Activated CD4-positive, alpha-beta T cell treated with anti-CD3 and anti-CD28 coated beads, Interleukin-2, amount 10 ng/mL, durations not matched to agents 7 days and 5 days (primary cell): ENCODE measurements around the gene FAM89A. TPM values are rescaled to one million over a fixed set of nuclear protein-coding genes. Genes with fewer than 3 reads are reported as not detected.
A peak's percentile ranks its signal among the peaks of the same experiment; 100 is the strongest.
"Not testable (repeated sequence)": the region's sequence is repeated elsewhere in the genome, so short reads cannot be mapped to it uniquely, and the experiment has no call there.

Source experiments
- CTCF ChIA-PET: fragments of 350-600 bp; sonication (Branson Sonifier 250); formaldehyde crosslinking; loops from one replicate; lab custom pipeline; 2021; ENCODE audit warnings: antibody characterized with exemption; lab: Charles Lee
- POLR2A ChIA-PET: fragments of 350-600 bp; sonication (Branson Sonifier 250); formaldehyde crosslinking; loops from one replicate; lab custom pipeline; 2021; ENCODE audit warnings: antibody characterized with exemption; lab: Charles Lee
- DNase-seq: peaks from one replicate; pipeline ENCODE4 v3.0.0-alpha.2; 2020
- H3K27ac Mint-ChIP-seq: one replicate; pipeline ENCODE4 v1.8.0; 2021; ENCODE audit warnings: mild to moderate bottlenecking, moderate library complexity, mixed read lengths
- H3K27me3 Mint-ChIP-seq: one replicate; pipeline ENCODE4 v1.8.0; 2021; ENCODE audit warnings: mixed read lengths
- H3K36me3 Mint-ChIP-seq: one replicate; pipeline ENCODE4 v1.8.0; 2021; ENCODE audit warnings: low read depth, mixed read lengths
- H3K4me1 Mint-ChIP-seq: one replicate; pipeline ENCODE4 v1.8.0; 2021; ENCODE audit warnings: mixed read lengths
- H3K4me3 Mint-ChIP-seq: one replicate; pipeline ENCODE4 v1.8.0; 2021; ENCODE audit warnings: mild to moderate bottlenecking, moderate library complexity, mixed read lengths
- H3K9me3 Mint-ChIP-seq: one replicate; pipeline ENCODE4 v1.8.0; 2021; ENCODE audit warnings: mixed read lengths
- total RNA-seq, 2 experiments: library from RNA; stranded (reverse); gene quantifications; one replicate each; pipeline ENCODE4 v1.2.3, GENCODE V29; 2021

The FAM89A gene
- total RNA-seq, 2 experiments from 2014 or later, result 5.0 to 5.5 TPM

DNA sequence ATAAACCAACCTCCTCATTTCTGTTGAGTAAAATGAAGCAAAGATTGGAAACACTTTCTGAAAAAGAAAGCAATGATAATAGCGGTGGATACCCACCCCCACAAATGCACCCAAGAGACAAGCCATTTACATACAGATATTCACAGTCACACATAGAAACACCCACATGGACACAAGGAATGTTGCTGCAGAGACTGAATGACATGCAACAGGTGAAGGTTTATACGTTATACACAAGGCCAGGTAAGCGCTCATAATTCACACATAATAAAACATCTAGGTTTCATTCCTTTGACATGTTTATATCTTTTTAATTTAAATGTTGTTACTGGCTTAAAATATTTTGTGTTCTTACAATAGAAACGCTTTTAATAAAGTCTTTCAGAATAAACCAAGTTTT, 39.9 kb downstream of the FAM89A start:
- H3K36me3 Mint-ChIP-seq, result peaks cover 42% of the 10 kb centered on the region
- ChIA-PET CTCF (interaction anchor here (1.5 kb wide), 1 partner anchor 9 kb away, joined by 3 read pairs; no protein-coding TSS in a partner anchor), POLR2A (no interaction called here)
- no peak overlapping the region for H3K27ac Mint-ChIP-seq
- no peaks in the 10 kb centered on the region for H3K4me1 Mint-ChIP-seq
- H3K9me3 Mint-ChIP-seq, result peaks cover 19% of the 10 kb centered on the region
- DNase-seq, result no peak
- no peak overlapping the region for H3K4me3 Mint-ChIP-seq
- H3K27me3 Mint-ChIP-seq, result peaks cover 8% of the 10 kb centered on the region

DNA sequence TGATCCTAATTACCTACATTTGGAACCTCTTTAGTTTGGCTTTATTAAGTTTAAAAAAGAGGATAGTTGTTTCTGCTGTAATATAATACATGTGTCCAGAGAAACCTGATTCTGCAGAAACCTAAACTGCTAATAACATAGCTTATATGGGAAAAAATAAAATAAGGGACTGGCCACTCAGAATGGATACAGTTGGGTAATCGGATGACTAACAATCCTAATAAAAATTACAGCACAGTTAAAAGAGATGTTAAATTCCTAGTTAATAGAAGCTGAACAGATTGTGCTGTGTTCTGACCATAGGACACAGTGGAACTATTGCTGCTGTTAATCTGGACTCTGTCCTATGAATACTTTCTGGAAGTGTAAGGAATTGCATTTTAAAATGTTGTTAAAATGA, 45.2 kb downstream of the FAM89A start:
- CTCF ChIA-PET, result no interaction called here
- Mint-ChIP-seq H3K27ac (no peak overlapping the region), H3K36me3 (peaks cover 33% of the 10 kb centered on the region), H3K4me3 (no peak overlapping the region), H3K27me3 (no peaks in the 10 kb centered on the region), H3K4me1 (no peaks in the 10 kb centered on the region), H3K9me3 (no peaks in the 10 kb centered on the region)
- POLR2A ChIA-PET, result no interaction called here
- DNase-seq, result no peak

DNA sequence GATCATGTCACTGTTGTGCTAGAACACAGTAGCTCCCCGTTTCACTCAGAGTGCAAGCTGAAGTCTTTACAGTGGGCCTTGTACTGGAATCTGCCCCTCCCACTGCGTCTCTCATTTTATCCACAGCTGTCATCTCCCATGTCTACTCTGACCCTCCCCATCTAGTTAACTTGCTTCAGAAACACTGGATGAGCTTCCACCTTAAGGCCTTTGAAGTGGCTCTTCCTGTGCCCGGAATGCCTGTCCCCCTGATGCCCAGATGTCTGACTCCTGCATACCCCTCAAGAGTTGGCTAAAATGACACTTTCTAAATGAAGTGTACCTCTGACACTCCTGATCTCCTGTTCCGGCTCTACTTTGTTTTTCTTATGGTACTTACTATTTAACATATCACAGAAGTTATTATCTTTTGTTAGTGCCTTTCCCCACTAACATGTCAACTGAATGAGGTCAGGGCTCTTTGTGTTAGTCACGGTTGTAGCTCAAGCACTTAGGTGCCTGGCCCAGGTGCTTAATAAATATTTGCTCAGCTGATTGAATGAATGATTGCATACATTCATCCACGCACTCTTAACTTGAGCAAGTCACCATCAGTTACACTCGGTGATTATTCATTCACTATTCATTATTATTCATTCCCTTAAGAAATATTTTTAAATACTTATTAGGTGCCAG, 47.8 kb downstream of the FAM89A start:
- peaks cover 25% of the 10 kb centered on the region for H3K36me3 Mint-ChIP-seq
- H3K4me1 Mint-ChIP-seq, result peaks cover 2% of the 10 kb centered on the region
- H3K27me3 Mint-ChIP-seq, result no peaks in the 10 kb centered on the region
- no peaks in the 10 kb centered on the region for H3K9me3 Mint-ChIP-seq
- ChIA-PET CTCF (interaction anchor here (0.6 to 2.8 kb wide), 3 partner anchors 14 to 32 kb away, joined by 3 to 7 read pairs (median 3); partner anchors contain the start of gene TTC13), POLR2A (no interaction called here)
- DNase-seq, result no peak
- no peak overlapping the region for H3K27ac Mint-ChIP-seq
- H3K4me3 Mint-ChIP-seq, result no peak overlapping the region

DNA sequence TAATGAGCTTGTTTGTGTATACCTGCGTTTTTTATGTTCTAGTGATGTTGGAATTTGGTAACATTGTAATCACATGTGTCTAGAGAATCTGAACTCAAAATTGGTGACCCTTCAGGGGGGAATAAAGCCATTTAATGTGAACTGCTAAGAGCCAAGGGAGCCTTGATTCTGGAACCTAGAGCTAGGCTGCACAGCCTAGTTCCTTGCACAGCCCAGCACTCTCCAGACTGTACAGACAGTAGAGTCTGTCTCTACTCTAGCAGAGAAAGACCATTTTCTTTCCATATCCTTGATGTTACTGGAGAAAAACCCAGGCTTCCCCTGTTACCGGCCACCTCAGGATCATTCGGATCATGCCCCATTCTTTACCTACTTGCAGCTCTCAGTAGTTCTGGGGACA, 52.6 kb downstream of the FAM89A start:
- DNase-seq, result no peak
- Mint-ChIP-seq H3K27me3 (no peaks in the 10 kb centered on the region), H3K4me3 (no peak overlapping the region), H3K27ac (no peak overlapping the region), H3K4me1 (peaks cover 13% of the 10 kb centered on the region), H3K9me3 (no peaks in the 10 kb centered on the region), H3K36me3 (peaks cover 21% of the 10 kb centered on the region)
- ChIA-PET POLR2A (no interaction called here), CTCF (interaction anchor here (1.1 to 2.5 kb wide), 2 partner anchors 8 to 232 kb away, joined by 3 to 5 read pairs; partner anchors contain the start of genes ARV1 and TTC13)

DNA sequence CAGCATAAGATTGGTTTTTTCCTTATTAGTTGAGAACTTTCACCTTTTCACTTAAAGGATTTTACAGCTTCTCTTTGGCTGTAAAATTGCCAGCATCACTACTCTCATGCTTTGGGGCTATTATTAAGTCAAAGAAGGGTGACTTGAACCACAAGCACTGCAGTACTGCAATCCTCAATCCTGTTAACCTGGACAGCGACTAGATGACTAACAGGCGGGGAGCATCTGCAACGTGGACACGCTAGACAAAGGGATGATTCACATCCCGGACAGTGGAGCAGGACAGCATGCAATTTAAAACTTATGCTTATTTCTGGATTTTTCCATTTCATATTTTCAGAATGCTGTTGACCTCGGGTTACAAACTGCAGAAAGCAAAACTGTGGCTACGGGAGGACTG, 53.1 kb downstream of the FAM89A start:
- H3K4me1 Mint-ChIP-seq, result peaks cover 13% of the 10 kb centered on the region
- no peaks in the 10 kb centered on the region for H3K9me3 Mint-ChIP-seq
- peaks cover 17% of the 10 kb centered on the region for H3K36me3 Mint-ChIP-seq
- H3K27ac Mint-ChIP-seq, result no peak overlapping the region
- no peaks in the 10 kb centered on the region for H3K27me3 Mint-ChIP-seq
- no peak for DNase-seq
- no peak overlapping the region for H3K4me3 Mint-ChIP-seq
- POLR2A ChIA-PET, result no interaction called here
- CTCF ChIA-PET, result interaction anchor here (1.1 to 2.5 kb wide), 2 partner anchors 8 to 233 kb away, joined by 3 to 5 read pairs; partner anchors contain the start of genes ARV1 and TTC13

DNA sequence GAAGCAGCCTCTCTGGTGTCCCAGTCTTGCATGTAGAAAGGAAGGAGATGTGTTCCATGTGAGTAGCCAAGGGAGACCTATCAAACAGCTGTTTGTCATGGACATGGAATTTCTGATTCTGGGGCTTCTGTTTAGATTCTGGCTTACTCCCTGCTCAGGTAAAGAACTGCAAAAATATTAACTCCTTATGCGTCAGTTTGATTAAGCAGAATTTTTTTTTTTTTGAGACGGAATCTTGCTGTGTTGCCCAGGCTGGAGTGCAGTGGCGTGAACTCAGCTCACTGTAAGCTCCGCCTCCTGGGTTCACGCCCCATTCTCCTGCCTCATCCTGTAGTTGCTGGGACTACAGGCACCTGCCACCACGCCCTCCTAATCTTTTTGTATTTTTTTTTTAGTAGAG, 54.3 kb downstream of the FAM89A start:
- H3K4me3 Mint-ChIP-seq, result no peak overlapping the region
- POLR2A ChIA-PET, result no interaction called here
- no peaks in the 10 kb centered on the region for H3K27me3 Mint-ChIP-seq
- no peak for DNase-seq
- peaks cover 13% of the 10 kb centered on the region for H3K4me1 Mint-ChIP-seq
- CTCF ChIA-PET, result no interaction called here
- H3K36me3 Mint-ChIP-seq, result peaks cover 10% of the 10 kb centered on the region
- H3K9me3 Mint-ChIP-seq, result no peaks in the 10 kb centered on the region
- H3K27ac Mint-ChIP-seq, result no peak overlapping the region

DNA sequence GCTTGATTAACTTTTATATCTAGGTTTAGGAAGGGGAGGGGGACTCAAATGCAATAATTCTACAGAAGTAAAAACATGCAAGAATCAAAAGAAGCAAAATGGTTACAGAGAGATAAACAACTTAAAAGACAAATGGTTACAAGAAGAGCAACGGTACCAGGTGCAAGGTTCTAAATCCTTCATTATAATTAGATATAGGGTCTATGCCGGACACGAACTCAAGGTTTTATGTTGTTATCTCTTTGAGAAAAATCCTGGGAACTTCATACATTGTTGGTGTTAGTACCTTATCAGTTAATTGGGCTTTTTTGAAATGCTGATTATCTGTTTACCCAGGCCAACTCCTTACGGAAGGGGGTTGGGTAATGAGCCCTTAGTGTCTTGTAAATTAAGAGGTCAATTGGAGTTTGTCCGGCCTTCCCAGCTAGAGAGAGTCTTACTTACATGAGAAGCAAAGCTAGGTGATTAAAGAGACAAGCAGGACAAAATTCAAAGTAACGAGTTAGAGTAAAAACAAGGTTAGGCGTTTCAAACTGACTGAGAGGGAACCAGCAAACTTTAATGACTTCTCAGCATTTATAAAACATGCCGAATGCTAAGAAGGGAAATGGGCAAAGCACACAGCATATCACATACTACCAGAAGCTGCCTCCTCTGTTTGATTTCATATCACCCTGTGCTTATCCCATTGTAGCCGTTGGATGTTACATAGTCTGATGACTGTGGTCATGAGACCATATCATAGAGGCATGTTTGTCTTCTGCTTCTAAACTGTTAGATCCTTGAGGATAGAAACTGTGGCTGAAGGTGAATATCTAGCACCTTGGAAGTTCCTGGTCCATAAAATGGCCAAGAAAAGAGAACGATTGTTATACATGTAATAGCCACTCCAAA, 55.2 kb downstream of the FAM89A start:
- DNase-seq, H3K4me3 Mint-ChIP-seq, CTCF ChIA-PET, H3K27me3 Mint-ChIP-seq, POLR2A ChIA-PET, H3K9me3 Mint-ChIP-seq, H3K36me3 Mint-ChIP-seq: not testable (repeated sequence)
- peak overlapping the region; percentile 27 for H3K27ac Mint-ChIP-seq
- peaks cover 13% of the 10 kb centered on the region for H3K4me1 Mint-ChIP-seq

DNA sequence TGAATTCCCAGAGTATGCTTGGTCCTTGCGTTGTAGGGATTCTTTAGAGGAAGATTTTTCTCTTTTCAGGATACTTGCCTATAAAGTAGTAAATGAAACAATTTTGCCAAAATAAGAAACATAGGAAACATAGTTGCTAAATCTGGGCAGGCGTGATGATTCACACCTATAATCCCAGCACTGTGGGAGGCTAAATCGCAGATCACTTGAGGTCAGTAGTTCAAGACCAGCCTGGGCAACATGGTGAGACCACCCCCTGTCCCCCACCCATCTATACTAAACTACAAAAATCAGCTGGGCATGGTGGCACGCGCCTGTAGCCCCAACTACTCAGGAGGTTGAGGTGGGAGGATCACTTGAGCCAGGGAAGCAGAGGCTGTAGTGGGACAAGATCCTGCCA, 56.2 kb downstream of the FAM89A start:
- H3K9me3 Mint-ChIP-seq, result no peaks in the 10 kb centered on the region
- no peaks in the 10 kb centered on the region for H3K27me3 Mint-ChIP-seq
- no peak overlapping the region for H3K4me3 Mint-ChIP-seq
- no peak overlapping the region for H3K27ac Mint-ChIP-seq
- H3K4me1 Mint-ChIP-seq, result peaks cover 13% of the 10 kb centered on the region
- no peak for DNase-seq
- H3K36me3 Mint-ChIP-seq, result peaks cover 8% of the 10 kb centered on the region
- CTCF ChIA-PET, result no interaction called here
- POLR2A ChIA-PET, result no interaction called here

DNA sequence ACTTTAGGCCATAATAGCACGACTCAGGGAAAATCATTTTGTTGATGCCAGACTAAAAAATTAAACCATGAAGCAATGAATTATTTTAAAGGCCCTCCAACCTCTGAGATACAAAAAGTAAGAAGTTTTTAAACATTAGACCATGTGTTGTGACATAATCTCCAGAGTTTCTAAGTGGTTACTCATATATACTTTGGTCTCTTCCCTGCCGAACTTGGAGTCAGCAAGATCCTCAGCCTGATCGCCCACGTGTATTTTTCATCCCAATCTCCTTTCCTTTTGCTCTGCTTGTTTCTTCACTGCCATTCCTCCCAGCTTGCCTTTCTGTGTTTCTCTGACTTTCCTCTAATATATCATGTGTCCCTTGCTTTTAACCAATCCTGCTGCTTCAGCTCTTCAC, 57.4 kb downstream of the FAM89A start:
- peaks cover 14% of the 10 kb centered on the region for H3K4me1 Mint-ChIP-seq
- H3K9me3 Mint-ChIP-seq, result no peaks in the 10 kb centered on the region
- H3K27ac Mint-ChIP-seq, result no peak overlapping the region
- peaks cover 8% of the 10 kb centered on the region for H3K36me3 Mint-ChIP-seq
- no peak overlapping the region for H3K4me3 Mint-ChIP-seq
- no peaks in the 10 kb centered on the region for H3K27me3 Mint-ChIP-seq
- ChIA-PET CTCF (no interaction called here), POLR2A (no interaction called here)
- DNase-seq, result no peak

DNA sequence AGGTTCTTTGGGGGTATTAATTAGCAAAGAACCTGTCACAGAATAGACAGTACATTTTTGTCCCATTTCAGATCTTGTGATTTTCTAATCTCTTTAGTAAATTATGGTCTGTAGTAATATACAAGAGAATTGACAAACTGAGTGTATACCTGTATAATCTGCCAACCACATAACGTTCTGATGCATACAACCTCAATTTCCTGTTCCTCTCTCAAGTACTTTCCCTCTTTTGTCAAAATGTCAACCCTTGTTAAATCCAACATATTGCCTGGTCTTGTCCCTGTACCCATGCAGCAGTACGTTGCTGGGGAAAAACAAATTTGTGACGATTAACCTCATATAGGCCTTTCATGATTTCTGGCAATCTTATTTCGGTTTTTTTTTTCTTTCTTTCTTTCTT, 60.1 kb downstream of the FAM89A start:
- peaks cover 31% of the 10 kb centered on the region for H3K4me1 Mint-ChIP-seq
- ChIA-PET CTCF (interaction anchor here (1.6 to 1.9 kb wide), 2 partner anchors 8 to 10 kb away, joined by 5 to 14 read pairs; no protein-coding TSS in a partner anchor), POLR2A (no interaction called here)
- peaks cover 25% of the 10 kb centered on the region for H3K36me3 Mint-ChIP-seq
- H3K27me3 Mint-ChIP-seq, result no peaks in the 10 kb centered on the region
- no peaks in the 10 kb centered on the region for H3K9me3 Mint-ChIP-seq
- H3K27ac Mint-ChIP-seq, result no peak overlapping the region
- no peak for DNase-seq
- peak overlapping the region; percentile 94 for H3K4me3 Mint-ChIP-seq

DNA sequence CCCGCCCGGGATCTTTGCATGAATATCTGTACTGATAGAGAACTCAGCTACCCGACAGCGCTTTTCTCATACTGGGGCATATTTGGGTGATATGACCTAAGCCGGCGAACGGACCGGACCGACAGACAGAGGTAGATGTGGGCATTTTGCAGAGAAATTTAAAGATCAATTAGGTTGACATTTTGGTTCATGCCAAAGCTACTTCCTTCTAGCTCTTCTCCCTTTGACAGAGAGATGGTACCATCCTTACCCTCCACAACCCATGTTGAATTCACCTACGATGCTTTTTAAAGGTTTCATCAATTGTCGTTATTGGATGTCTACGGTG, 60.7 kb downstream of the FAM89A start:
- Mint-ChIP-seq H3K27ac (no peak overlapping the region), H3K4me1 (peaks cover 32% of the 10 kb centered on the region), H3K9me3 (no peaks in the 10 kb centered on the region), H3K4me3 (peak overlapping the region; percentile 94), H3K36me3 (peaks cover 29% of the 10 kb centered on the region), H3K27me3 (no peaks in the 10 kb centered on the region)
- POLR2A ChIA-PET, result no interaction called here
- CTCF ChIA-PET, result interaction anchor here (1.6 to 1.9 kb wide), 2 partner anchors 9 kb away, joined by 5 to 14 read pairs; no protein-coding TSS in a partner anchor
- DNase-seq, result no peak

DNA sequence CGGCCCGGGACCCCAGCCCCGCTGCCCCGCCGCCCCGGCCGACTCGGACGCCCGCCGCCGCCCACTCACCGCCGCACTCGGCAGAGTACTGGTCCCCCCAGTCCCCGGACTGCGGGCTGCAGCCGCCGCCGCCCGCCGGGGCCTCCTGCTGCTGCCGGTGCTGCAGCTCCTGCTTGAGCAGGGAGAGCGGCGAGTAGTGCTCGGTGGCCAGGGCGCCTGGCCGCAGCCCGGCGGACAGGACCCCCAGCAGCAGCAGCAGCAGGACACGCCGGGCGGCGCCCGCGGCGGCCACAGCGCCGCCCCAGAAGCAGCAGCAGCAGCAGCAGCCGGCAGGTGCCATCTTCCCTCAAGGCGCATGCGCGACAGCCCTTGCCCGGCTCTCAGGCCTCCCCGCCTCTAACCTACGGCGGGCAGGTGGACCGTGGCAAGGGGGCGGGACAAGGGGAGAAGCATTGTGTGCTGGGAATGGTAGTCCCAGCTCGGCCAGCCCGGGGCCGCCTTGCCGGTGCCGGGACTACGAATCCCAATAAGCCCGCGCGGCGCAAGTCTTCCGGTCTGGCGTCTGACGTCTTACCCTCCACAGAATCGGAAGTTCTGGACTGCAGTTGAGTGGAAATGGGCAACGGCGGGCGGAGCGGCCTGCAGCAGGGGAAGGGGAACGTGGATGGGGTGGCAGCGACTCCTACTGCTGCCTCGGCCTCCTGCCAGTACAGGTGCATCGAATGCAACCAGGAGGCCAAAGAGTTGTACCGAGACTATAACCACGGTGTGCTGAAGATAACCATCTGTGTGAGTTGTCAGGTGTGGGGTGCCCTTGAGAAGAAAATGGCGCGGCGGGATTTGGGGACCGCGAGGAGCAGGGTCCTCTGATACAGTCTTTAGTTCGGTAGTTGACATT, 61.3 kb downstream of the FAM89A start, which contains the start of the genes ARV1 and TTC13:
Gene ARV1, plus strand, starts transcription at position 604 of the 898 bp plus-strand sequence. Its CDS starts 12 bp downstream, at position 616.
Gene TTC13, minus strand, starts transcription at position 371 of the 898 bp plus-strand sequence. Its CDS starts 31 bp downstream, at position 340.
- DNase-seq, result peak; percentile 98
- POLR2A ChIA-PET, result no interaction called here
- Mint-ChIP-seq H3K9me3 (no peaks in the 10 kb centered on the region), H3K27me3 (no peaks in the 10 kb centered on the region), H3K4me3 (peak within 1 kb of the TSS; percentile 98), H3K27ac (peak within 1 kb of the TSS; percentile 98), H3K36me3 (peaks cover 33% of the 10 kb centered on the region), H3K4me1 (peaks cover 37% of the 10 kb centered on the region)
- CTCF ChIA-PET, result interaction anchor here (1.1 to 1.9 kb wide), 3 partner anchors 9 to 13 kb away, joined by 3 to 14 read pairs (median 5); no protein-coding TSS in a partner anchor
